GM18909 (cell line): ENCODE data around the gene AAK1.
A peak's percentile ranks its signal among the peaks of the same experiment; 100 is the strongest.
"Not testable (repeated sequence)": the region's sequence is repeated elsewhere in the genome, so short reads cannot be mapped to it uniquely, and the experiment has no call there.

ENCODE experiments used
- ATAC-seq: cut with Tn5 transposase; IDR thresholded peaks from one replicate; pipeline ENCODE4 v1.9.1; 2021; ENCODE audit warnings: mild to moderate bottlenecking; ENCODE audit not compliant: unreplicated experiment, poor library complexity

AAK1 gene

GRCh38 chr2:69643602-69644505, at the start of gene AAK1:
AAK1 (minus strand) TSS chr2:69643739; CDS start chr2:69643040, 699 bp downstream.
- ATAC-seq, result peak; percentile 52

GRCh38 chr2:69692424-69692823, 48.9 kb upstream of the AAK1 start:
- no peak for ATAC-seq

GRCh38 chr2:69689969-69690368, 46.4 kb upstream of the AAK1 start:
- no peak for ATAC-seq

- no peak for ATAC-seq
Measured at GRCh38 chr2:69689466-69689865, 45.9 kb upstream of the AAK1 start.

- ATAC-seq, result no peak
Measured at GRCh38 chr2:69687971-69688611, 44.6 kb upstream of the AAK1 start.

- ATAC-seq, result no peak
Measured at GRCh38 chr2:69686813-69687212, 43.3 kb upstream of the AAK1 start.

GRCh38 chr2:69685321-69686048, 41.9 kb upstream of the AAK1 start:
- ATAC-seq, result peak; percentile 84

- no peak for ATAC-seq
Measured at GRCh38 chr2:69683170-69683971, 39.8 kb upstream of the AAK1 start.

- no peak for ATAC-seq
Measured at GRCh38 chr2:69682525-69682924, 39.0 kb upstream of the AAK1 start.

GRCh38 chr2:69680001-69680675, 36.6 kb upstream of the AAK1 start:
- no peak for ATAC-seq

GRCh38 chr2:69677914-69678313, 34.4 kb upstream of the AAK1 start:
- ATAC-seq, result no peak

- ATAC-seq, result no peak
Measured at GRCh38 chr2:69676146-69676545, 32.6 kb upstream of the AAK1 start.

GRCh38 chr2:69674316-69674670, 30.8 kb upstream of the AAK1 start:
- no peak for ATAC-seq

- not testable (repeated sequence) for ATAC-seq
Measured at GRCh38 chr2:69673098-69673497, 29.6 kb upstream of the AAK1 start.

- no peak for ATAC-seq
Measured at GRCh38 chr2:69669666-69670065, 26.1 kb upstream of the AAK1 start.

- ATAC-seq, result no peak
Measured at GRCh38 chr2:69668598-69668997, 25.1 kb upstream of the AAK1 start.

GRCh38 chr2:69667805-69668382, 24.4 kb upstream of the AAK1 start:
- no peak for ATAC-seq

- no peak for ATAC-seq
Measured at GRCh38 chr2:69665152-69665551, 21.6 kb upstream of the AAK1 start.

GRCh38 chr2:69663860-69664259, 20.3 kb upstream of the AAK1 start:
- ATAC-seq, result no peak
